ENCODE results near the gene SUGP1.
"Not testable (repeated sequence)": the region's sequence is repeated elsewhere in the genome, so short reads cannot be mapped to it uniquely, and the experiment has no call there.

SUGP1 gene

DNA sequence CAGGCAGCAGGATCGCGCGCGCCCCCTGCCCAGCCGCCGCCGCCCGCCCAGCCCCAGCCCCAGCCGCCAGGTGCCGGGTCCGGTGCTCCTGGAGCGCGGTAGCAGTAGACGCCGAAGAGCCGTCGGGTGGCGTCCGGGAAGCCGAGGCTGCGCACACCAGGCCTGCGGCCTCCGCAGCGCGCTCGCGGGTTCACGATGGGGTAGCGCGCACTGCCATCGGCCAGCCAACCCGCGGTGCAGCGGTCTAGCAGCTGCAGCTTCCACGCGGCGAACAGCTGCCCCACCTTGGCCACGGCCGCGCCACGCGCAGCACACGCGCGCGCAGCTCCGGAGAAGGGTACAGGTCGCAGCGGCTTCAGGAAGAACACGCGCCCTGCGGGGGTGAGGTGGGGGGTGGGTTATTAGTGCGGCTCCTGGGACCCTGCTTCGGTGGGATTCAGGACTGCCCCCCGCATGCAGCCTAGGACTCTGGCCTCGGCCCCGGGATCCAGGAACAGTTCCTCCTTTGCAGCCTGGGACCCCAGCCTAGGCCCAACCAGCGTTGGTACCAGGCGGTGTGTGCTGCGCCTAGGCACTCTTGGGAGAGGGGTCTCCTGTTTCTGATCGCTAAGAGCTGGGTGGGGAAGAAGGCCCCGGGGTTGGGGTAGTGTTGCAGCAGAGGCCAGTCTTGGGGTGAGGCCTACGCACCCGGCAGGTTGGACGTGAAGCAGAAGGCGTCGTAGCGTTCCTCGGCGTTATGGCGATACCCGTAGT, 62.3 kb downstream of the SUGP1 start:
- FAIRE-seq (no peak), DNase-seq (ENCODE audit: insufficient read length) (no peak)
- no peak for TF ChIP-seq POLR2A (IDR thresholded peaks at IDR 0.05; ENCODE audit: low read depth, low read length)
- no peak for TF ChIP-seq POLR2AphosphoS5 (IDR thresholded peaks at IDR 0.05; ENCODE audit: low read depth, low read length)
- TF ChIP-seq TAF1 (IDR thresholded peaks at IDR 0.05; ENCODE audit: borderline replicate concordance, low read depth, low read length), result no peak

DNA sequence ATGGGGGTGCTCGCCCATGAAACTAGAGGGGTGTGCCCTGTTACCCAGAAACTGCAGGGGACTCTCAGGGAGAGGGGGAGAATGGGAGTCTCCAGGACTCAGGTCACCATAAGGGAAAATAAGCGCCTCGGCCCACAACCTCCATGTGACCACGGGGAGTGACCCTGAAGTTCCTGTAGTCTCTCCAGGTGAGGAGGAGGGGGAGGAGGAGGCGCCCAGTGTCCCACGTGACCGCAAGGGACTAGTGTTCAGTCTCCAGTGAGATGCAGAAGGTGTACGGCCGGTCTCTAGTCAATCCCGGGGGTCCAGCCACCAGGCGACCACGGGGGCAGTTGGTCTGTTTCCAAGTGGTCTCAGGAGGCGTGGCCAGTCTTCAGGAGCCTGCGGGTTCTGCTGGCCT, 63.2 kb downstream of the SUGP1 start:
- no peak for TF ChIP-seq POLR2AphosphoS5 (IDR thresholded peaks at IDR 0.05; ENCODE audit: low read depth, low read length)
- TF ChIP-seq POLR2A (IDR thresholded peaks at IDR 0.05; ENCODE audit: low read depth, low read length), result no peak
- no peak for TF ChIP-seq TAF1 (IDR thresholded peaks at IDR 0.05; ENCODE audit: borderline replicate concordance, low read depth, low read length)
- DNase-seq (ENCODE audit: insufficient read length), result no peak
- no peak for FAIRE-seq

DNA sequence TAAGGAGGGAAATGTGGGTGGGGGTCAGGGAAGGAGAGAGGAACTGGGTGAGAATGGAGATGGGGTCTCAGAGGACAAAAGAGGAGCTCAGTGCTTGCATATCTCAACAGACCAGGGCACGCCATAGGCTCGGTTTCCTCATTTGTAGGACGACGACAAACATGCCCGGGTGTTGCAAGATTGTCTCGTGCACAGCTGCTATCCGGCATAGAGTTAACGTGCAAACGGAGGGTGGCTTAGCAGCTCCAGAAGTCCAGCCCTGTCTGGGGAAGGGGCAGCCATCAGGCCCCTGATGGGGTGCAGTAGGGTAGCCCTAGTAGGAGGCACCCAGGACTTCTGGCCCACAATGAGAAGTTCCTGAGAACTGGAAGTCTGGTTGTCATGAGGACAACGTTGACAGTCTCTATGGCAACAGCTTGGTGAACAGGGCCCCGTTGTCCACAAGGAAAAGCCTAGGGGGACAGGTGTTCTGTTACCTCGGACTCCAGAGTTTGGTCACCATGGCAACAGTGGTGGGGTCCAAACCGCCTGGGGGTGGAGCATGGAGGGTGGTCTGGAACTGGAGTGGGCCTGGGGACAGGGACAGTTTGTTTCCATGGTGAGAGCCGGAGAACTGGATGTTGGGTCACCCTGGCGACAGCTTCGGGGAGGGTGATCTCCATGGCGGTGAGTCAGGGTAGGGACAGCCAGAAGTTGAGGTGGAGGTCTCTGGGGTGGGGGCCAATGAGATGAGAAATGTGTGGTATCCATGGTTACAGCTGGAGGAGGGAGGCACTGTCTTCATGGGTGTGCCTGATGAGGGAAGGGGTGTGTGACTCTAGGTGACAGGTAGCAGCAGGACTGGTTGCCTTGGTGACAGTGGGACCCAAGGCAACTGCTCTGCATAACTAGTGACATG, 64.0 kb downstream of the SUGP1 start:
- TF ChIP-seq POLR2AphosphoS5 (IDR thresholded peaks at IDR 0.05; ENCODE audit: low read depth, low read length), result no peak
- no peak for TF ChIP-seq POLR2A (IDR thresholded peaks at IDR 0.05; ENCODE audit: low read depth, low read length)
- no peak for TF ChIP-seq TAF1 (IDR thresholded peaks at IDR 0.05; ENCODE audit: borderline replicate concordance, low read depth, low read length)
- FAIRE-seq (no peak), DNase-seq (ENCODE audit: insufficient read length) (no peak)

DNA sequence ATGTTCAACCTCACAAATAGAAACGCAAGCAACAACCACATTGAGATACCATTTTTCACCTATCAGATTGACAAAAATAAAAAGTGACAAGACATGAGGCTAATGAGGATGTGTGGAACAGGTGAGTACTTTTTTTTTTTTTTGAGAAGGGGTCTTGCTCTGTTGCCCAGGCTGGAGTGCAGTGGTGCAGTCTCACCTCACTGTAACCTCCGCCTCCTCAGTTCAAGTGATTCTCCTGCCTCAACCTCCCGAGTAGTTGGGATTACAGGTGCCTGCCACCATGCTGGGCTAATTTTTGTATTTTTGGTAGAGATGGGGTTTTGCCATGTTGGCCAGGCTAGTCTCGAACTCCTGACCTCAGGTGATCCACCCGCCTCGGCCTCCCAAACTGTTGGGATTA, 66.9 kb downstream of the SUGP1 start:
- FAIRE-seq; DNase-seq (ENCODE audit: insufficient read length): not testable (repeated sequence)

DNA sequence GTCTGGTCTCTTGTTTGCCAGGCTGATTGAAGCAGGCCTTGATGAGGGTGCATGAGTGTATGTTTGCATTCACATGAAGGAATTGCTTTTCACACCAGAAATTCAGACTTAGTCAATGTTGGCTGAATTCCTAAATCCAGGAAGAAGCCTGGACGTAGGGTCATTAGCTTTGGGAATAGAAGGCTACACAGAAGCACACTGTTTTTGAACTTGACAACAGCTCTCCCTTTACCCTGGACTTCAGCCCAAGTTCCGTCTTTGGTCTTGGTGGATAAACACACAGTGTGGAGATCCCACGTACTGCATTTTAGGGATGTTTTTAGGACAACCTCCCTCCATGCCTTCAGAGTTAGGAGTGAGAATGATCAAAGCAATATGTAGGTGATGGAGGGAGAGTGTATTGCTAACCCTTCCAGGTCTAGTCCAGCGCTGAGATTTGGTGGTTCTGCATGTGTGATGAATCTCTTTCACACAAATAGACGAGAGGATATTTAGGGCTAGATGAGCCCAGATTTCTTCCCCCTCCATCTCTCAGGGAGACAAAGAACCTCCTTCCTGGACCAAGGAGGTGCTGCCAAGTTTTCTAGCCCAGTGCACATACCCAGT, 70.0 kb downstream of the SUGP1 start:
- no peak for DNase-seq (ENCODE audit: insufficient read length)
- no peak for FAIRE-seq
- TF ChIP-seq TAF1 (IDR thresholded peaks at IDR 0.05; ENCODE audit: borderline replicate concordance, low read depth, low read length), result no peak
- TF ChIP-seq POLR2AphosphoS5 (IDR thresholded peaks at IDR 0.05; ENCODE audit: low read depth, low read length), result no peak
- TF ChIP-seq POLR2A (IDR thresholded peaks at IDR 0.05; ENCODE audit: low read depth, low read length), result no peak

DNA sequence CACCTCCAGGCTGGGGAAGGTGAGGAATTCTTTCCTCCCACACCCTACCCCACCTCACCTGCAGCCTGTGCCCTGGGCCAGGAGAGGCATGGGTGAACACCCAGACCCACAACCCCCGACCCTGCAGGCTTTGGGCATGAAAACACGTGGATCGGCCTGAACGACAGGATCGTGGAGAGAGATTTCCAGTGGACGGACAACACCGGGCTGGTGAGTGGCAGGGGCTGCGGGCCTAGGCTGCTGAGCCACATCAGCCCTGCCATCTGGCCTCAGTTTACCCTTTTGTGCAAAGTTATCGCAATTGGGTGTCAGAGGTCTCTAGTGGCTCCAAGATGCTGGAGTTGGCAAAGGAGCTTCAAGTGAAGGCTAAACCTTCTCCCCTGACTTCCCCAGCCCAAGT, 79.8 kb downstream of the SUGP1 start:
- TF ChIP-seq POLR2A (IDR thresholded peaks at IDR 0.05; ENCODE audit: low read depth, low read length), result no peak
- no peak for FAIRE-seq
- no peak for DNase-seq (ENCODE audit: insufficient read length)

DNA sequence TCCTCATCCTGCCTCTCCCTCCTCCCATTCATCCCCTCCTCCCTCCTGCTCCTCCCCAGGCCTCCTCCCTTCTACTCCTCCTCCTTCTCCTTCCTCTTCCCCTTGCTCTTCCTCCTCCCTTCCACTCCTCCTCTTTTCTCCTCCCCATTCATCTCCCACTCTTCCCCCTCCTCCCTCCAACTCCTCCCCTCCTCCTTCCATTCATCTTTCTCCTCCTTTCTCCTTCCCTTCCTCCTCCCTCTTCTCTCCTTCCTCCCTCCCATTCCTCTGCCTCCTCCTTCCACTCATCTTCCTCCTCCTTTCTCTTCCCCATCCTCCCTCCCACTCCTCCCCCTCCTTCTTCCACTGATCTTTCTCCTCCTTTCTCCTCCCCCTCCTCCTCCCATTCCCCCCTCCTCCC, 80.6 kb downstream of the SUGP1 start:
- TF ChIP-seq TAF1 (IDR thresholded peaks at IDR 0.05; ENCODE audit: borderline replicate concordance, low read depth, low read length), result no peak
- TF ChIP-seq POLR2AphosphoS5 (IDR thresholded peaks at IDR 0.05; ENCODE audit: low read depth, low read length), result no peak
- TF ChIP-seq POLR2A (IDR thresholded peaks at IDR 0.05; ENCODE audit: low read depth, low read length), result no peak
- FAIRE-seq, result no peak
- DNase-seq (ENCODE audit: insufficient read length), result no peak

DNA sequence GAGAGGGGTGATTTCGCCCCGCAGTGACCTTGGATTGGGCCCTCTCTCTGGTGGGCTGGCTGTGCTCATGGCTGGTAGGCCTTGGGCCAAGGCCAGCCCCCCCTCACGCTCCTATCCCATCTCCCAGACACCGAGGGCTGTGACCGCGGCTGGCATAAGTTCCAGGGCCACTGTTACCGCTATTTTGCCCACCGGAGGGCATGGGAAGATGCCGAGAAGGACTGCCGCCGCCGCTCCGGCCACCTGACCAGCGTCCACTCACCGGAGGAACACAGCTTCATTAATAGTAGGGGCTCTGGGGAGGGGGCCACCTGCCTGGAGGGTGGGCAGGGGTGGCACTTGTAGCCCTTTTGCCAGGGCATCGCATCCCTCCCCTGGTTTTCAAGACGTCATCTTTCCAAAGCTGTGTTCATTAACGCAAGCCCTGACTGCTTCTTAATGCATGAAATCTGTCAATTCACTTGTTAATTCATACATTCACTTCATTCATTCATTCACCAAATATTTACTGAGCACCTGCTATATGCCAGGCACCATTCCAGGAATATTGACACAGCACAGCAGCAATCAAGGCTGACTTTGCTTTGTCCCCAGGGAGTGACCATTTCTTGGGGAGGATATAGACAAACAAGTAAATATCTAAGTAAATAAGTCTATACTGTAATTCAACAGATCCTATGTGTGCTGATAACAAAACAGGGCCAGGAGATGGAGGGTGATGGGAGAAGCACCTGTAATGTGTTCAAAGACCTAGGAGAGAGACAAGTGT, 82.0 kb downstream of the SUGP1 start:
- FAIRE-seq, result no peak
- no peak for TF ChIP-seq TAF1 (IDR thresholded peaks at IDR 0.05; ENCODE audit: borderline replicate concordance, low read depth, low read length)
- TF ChIP-seq POLR2AphosphoS5 (IDR thresholded peaks at IDR 0.05; ENCODE audit: low read depth, low read length), result no peak
- no peak for TF ChIP-seq POLR2A (IDR thresholded peaks at IDR 0.05; ENCODE audit: low read depth, low read length)
- no peak for DNase-seq (ENCODE audit: insufficient read length)

DNA sequence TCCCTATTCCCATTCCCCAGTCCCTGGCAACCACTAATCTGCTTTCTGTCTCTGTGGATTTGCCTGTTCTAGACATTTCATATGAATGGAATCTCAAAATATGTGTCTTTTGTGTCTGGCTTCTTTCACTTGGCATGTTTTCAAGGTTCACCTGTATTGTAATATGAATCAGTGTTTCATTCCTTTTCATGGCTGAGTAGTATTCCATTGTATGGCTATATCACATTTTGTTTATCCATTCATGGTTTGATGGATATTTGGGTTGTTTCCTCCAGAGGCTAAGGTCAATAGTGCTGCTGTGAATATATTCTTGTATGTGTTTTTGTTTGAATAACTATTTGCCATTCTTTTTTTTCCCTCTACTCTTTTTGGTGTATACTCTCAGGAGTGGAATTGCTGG, 84.1 kb downstream of the SUGP1 start:
- DNase-seq (ENCODE audit: insufficient read length) (no peak), FAIRE-seq (no peak)
- TF ChIP-seq POLR2AphosphoS5 (IDR thresholded peaks at IDR 0.05; ENCODE audit: low read depth, low read length) (no peak), POLR2A (IDR thresholded peaks at IDR 0.05; ENCODE audit: low read depth, low read length) (no peak), TAF1 (IDR thresholded peaks at IDR 0.05; ENCODE audit: borderline replicate concordance, low read depth, low read length) (no peak)

DNA sequence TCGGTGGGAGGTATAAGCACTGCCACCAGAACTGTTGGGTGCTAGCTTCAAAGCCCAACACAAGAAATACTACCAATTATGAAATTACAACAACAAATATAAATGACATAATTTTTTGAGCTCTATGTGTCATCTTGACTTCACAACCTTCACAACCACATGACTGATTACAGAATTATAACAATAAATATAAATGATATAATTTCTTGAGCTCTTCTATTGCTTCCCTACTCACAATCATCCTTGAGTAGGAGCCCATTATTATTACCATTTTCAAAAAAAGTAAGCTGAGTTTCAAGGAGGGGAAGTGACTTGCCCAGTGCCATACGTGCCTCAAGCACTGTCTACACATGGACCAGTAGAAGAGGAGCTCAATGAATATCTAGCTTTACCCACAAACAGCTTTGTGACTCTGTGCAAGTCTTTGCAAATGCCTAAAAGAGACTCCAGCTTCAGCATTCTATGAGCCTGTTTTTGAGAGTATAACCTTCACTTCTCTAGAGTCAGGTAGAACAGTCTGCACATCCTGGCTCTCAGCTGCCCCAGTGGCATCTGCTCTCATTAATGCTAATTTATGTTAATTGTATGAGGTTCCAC, 86.0 kb downstream of the SUGP1 start:
- TF ChIP-seq TAF1 (IDR thresholded peaks at IDR 0.05; ENCODE audit: borderline replicate concordance, low read depth, low read length) (no peak), POLR2AphosphoS5 (IDR thresholded peaks at IDR 0.05; ENCODE audit: low read depth, low read length) (no peak), POLR2A (IDR thresholded peaks at IDR 0.05; ENCODE audit: low read depth, low read length) (no peak)
- DNase-seq (ENCODE audit: insufficient read length) (no peak), FAIRE-seq (no peak)

DNA sequence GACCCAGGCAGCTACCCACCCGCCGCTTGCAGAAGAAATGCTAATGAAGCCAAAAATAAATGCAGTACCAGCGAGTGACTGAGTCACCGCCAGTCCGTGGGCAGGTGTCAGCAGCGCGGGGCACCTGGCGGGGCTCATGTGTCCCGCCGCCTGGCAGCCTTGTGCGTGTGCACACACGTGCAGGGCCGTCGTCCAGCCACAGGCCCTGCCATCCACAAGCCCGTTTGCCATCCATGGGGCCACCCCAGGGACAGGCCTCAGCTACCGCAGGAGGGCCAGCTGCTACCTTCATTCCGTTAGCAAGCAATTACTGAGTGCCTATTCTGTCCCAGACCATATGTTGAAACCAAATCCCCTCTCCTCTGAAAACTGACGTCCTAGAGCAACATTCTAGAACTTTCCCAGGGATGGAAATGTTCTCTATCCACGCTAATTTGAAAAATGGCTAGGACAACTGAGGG, 88.0 kb downstream of the SUGP1 start:
- TF ChIP-seq POLR2A (IDR thresholded peaks at IDR 0.05; ENCODE audit: low read depth, low read length) (no peak), POLR2AphosphoS5 (IDR thresholded peaks at IDR 0.05; ENCODE audit: low read depth, low read length) (no peak), TAF1 (IDR thresholded peaks at IDR 0.05; ENCODE audit: borderline replicate concordance, low read depth, low read length) (no peak)
- DNase-seq (ENCODE audit: insufficient read length) (no peak), FAIRE-seq (no peak)
